Right ventricle myocardium inferior (tissue), 1 donor: ENCODE measurements around the gene MAN1A2. TPM values are rescaled to one million over a fixed set of nuclear protein-coding genes. Genes with fewer than 3 reads are reported as not detected.
A peak's percentile ranks its signal among the peaks of the same experiment; 100 is the strongest.
"Not testable (repeated sequence)": the region's sequence is repeated elsewhere in the genome, so short reads cannot be mapped to it uniquely, and the experiment has no call there.

Experiments used
- ATAC-seq: fragments of 200-7000 bp; cut with Tn5 transposase; one replicate; pipeline ENCODE4 v1.9.1; 2020; ENCODE audit warnings: mild to moderate bottlenecking, moderate library complexity
- DNase-seq: peaks from one replicate; pipeline ENCODE4 v3.0.0; 2021; ENCODE audit errors: missing footprints
- intact Hi-C: fragments of 100-400 bp; cut with DNase I; formaldehyde crosslinking; loops from one replicate; pipeline ENCODE4 v1.11.0; 2022
- total RNA-seq: library from RNA; stranded (reverse); fragmentation: NEBNext Ultra II Directional; extraction: Animal tissue kit (Norgen Biotek cat#: 25700); gene quantifications from one replicate; pipeline ENCODE4 v1.2.1, GENCODE V29; 2021
- donor health status: DM: no; HTN: yes; CAD: no; lungs with severe emphysema.

The MAN1A2 gene
- total RNA-seq, 1 donor from 2014 or later: 24.6 TPM

DNA sequence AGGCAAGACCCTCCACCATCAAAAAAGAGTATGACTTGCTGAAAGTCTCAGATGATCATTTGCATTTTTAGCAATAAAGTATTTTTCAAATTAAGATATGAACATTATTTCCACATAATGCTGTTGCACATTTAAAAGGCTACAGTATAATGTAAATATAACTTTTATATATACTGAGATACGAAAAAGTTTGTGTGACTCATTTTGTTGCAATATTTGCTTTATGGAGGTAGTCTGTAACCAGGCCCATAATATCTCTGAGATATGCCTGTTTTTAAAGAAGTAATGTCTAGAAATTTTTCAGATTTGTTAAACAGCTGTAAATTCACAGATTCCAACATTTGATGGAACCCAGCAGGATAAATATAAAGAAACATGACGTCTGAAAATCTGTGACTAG lies 86.7 kb downstream of the MAN1A2 start:
- intact Hi-C loops: no loop called here
- no peak for ATAC-seq
- no peak for DNase-seq

DNA sequence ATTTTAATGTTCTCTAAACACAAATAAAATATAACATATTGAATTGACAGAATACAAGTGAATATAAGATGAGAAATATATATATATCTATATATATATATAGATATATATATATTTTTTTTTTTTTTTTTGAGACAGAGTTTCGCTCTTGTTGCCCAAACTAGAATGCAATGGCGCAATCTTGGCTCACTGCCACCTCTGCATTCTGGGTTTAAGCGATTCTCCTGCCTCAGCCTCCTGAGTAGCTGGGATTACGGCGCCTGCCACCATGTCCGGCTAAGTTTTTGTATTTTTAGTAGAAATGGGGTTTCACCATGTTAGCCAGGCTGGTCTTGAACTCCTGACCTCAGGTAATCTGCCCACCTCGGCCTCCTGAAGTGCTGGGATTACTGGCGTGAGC lies 91.2 kb downstream of the MAN1A2 start:
- intact Hi-C loops, DNase-seq, ATAC-seq: not testable (repeated sequence)

- intact Hi-C loops: no loop called here
- no peak for DNase-seq
Measured at GRCh38 chr1:117466761-117467160, 99.5 kb downstream of the MAN1A2 start.

GRCh38 chr1:117467336-117467735 lies 100.1 kb downstream of the MAN1A2 start:
- intact Hi-C loops: no loop called here
- no peak for DNase-seq
- no peak for ATAC-seq

More at GRCh38 chr1:117466761-117467160, 99.5 kb downstream of the MAN1A2 start:
- no peak for ATAC-seq

DNA sequence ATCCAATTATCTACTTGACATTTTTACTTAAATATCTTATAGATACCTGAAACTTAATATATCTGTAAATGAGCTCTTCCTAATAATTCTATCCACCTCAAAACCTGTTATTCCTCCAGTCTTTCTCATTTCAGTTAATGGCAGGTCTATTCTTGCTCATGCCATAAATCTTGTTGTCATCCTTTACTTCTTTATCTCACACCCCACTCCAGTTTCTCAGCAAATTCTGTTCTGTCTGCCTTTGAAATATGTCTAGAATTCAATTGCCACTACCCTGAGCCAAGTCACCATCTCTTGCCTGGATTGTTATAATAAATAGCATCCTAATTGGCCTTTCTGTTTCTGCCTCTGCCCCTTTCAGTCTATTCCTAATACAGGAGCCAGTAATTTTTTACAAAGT lies 105.8 kb downstream of the MAN1A2 start:
- DNase-seq (no peak), ATAC-seq (no peak)
- intact Hi-C loops: no loop called here

DNA sequence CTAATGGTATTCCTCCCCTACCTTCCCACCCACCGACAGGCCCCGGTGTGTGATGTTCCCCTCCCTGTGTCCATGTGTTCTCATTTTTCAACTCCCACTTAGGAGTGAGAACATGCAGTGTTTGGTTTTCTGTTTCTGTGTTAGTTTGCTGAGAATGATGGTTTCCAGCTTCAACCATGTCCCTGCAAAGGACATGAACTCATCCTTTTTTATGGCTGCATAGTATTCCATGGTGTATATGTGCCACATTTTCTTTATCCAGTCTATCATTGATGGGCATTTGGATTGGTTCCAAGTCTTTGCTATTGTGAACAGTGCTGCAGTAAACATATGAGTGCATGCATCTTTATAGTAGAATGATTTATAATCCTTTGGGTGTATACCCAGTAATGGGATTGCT lies 108.2 kb downstream of the MAN1A2 start:
- ATAC-seq, DNase-seq, intact Hi-C loops: not testable (repeated sequence)

DNA sequence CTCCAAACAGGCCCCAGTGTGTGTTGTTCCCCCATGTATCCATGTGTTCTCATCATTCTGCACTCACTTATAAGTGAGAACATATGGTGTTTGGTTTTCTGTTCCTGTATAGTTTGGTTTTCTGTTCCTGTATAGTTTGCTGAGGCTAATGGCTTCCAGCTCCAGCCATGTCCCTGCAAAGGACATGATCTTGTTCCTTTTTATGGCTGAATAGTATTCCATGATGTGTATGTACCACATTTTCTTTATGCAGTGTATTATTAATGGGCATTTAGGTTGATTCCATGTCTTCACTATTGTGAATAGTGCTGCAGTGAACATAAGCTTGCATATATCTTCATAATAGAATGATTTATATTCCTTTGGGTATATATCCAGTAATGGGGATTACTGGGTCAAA lies 111.8 kb downstream of the MAN1A2 start:
- DNase-seq: no peak
- no peak for ATAC-seq
- intact Hi-C loops: no loop called here

GRCh38 chr1:117481410-117481809 lies 114.2 kb downstream of the MAN1A2 start:
- intact Hi-C loops: no loop called here
- ATAC-seq (no peak), DNase-seq (no peak)

DNA sequence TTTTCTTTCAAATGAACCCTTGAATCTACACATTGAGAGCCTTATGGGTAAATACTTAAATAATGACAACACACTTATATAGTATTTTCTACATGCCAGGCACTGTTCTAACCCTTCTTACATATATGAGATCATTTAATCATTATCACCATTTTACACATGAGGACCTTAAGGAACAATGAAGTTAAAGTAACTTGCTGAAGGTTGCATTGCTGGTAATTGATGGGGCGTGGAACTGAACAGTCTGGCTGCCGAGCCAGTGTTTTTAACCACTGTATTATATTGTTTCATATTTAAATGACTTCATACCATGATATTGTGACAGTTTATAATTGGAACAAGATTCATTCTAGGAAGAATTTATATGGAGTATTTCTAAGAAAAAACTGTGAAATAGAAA lies 126.7 kb downstream of the MAN1A2 start:
- no peak for ATAC-seq
- intact Hi-C loops: no loop called here
- no peak for DNase-seq

DNA sequence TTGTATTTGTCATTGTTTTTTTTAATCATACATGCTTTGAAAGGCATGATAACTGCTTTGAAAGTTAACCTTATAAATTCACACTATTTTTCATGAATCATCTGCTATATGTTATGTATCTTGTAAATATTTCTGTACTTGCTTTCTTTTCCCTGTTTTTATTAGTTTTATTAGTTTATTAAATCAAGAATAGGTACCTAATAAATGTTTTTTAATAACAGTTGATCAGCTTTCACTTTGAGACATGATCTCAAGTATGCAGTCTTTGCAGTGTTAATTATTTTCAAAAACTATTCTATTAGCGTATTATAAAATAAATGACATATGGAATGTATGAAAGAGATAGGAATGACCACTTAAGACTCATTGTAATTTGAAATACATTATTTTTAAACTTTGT lies 127.8 kb downstream of the MAN1A2 start:
- ATAC-seq: no peak
- no peak for DNase-seq
- intact Hi-C loops: no loop called here

DNA sequence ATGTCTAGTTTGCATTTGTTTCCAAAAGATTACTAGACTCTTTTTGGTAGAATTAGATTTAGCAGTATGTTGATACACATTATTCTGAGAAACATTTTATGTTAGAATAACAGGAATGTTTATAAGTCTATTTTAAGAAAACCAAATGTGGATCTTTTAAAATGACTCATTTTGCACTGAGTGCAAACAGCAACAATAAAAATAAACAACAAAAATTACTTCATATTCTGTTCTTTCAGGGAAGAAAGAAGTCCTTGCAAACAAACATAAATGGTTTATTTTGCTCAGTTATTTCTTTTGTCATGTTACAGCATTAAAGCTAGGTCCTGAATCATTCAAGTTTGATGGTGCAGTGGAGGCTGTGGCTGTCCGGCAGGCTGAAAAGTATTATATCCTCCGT lies 131.8 kb downstream of the MAN1A2 start:
- intact Hi-C loops: no loop called here

GRCh38 chr1:117500584-117500983 lies 133.3 kb downstream of the MAN1A2 start:
- DNase-seq: no peak
- no peak for ATAC-seq
- intact Hi-C loops: no loop called here

More for the DNA sequence above, 131.8 kb downstream of the MAN1A2 start:
- ATAC-seq (no peak), DNase-seq (no peak)

DNA sequence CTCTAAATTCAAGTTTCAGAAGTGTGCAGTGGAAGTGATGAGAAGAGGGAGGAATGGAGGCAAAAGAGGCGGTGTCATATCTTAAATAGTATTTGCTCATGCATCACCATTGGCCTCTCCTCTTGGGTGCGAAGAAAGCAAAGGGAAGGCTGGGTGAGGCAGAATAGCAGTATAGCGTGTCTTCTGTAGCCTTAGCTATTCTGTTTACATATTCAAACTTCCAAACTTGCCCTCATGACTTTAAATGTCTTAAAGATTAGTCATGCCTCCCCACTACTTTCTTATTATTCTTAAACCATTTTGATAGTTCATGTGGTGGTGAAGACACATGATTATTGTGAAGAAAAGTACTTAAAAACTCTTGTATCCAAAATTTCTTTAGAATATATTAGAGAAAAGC lies 134.0 kb downstream of the MAN1A2 start:
- intact Hi-C loops: no loop called here
- no peak for DNase-seq

GRCh38 chr1:117511273-117511672 lies 144.0 kb downstream of the MAN1A2 start:
- ATAC-seq (no peak), DNase-seq (no peak)
- intact Hi-C loops: loop anchor here (10.0 kb wide), 1 partner anchor 384 kb away; no protein-coding TSS in a partner anchor

More for the DNA sequence above, 134.0 kb downstream of the MAN1A2 start:
- no peak for ATAC-seq

- ATAC-seq: no peak
- intact Hi-C loops: loop anchor here (2.0 to 10.0 kb wide), 2 partner anchors 242 to 382 kb away; no protein-coding TSS in a partner anchor
- DNase-seq: no peak
Measured at GRCh38 chr1:117512728-117513321, 145.6 kb downstream of the MAN1A2 start.

DNA sequence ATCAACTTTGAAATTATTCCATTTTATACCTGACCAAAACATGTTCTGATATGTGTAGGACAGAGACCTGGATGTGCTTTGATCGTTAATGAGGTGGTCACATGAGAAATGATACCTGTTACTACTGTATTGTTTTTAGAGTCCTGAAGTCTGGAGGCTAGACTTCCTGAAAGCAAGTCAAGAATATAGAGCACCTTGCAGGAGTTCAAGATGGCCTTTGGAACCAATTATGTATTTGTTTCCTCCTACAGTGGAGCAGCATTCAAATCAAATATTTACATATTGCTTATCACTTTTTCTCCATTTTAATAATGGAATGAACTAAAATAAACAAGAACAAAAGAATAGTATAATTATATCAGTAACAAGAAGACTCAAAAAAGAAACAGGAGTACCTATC lies 155.9 kb downstream of the MAN1A2 start:
- DNase-seq (no peak), ATAC-seq (no peak)
- intact Hi-C loops: no loop called here

- DNase-seq (no peak), ATAC-seq (no peak)
- intact Hi-C loops: no loop called here
Measured at GRCh38 chr1:117527074-117527473, 159.8 kb downstream of the MAN1A2 start.

GRCh38 chr1:117527566-117528102 lies 160.4 kb downstream of the MAN1A2 start:
- DNase-seq: no peak
- intact Hi-C loops: no loop called here
- ATAC-seq: no peak

DNA sequence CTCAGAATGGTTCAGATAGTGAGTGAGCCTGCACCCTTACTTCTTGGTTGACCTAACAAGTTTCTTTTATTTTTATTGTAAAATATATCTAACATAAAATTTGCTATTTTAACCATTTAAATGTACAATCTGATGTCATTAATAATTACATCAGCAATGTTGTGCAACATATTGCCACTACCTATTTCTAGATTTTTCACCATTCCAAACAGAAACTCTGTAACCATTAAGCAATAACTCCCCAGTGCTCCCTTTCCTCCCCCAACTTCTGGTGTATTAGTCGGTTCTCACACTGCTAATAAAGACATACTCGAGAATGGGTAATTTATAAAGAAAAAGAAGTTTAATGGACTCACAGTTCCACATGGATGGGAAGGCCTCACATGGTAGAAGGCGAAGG lies 162.4 kb downstream of the MAN1A2 start:
- ATAC-seq (no peak), DNase-seq (no peak)
- intact Hi-C loops: no loop called here

- ATAC-seq (no peak), DNase-seq (no peak)
- intact Hi-C loops: no loop called here
Measured at GRCh38 chr1:117531222-117531621, 164.0 kb downstream of the MAN1A2 start.

DNA sequence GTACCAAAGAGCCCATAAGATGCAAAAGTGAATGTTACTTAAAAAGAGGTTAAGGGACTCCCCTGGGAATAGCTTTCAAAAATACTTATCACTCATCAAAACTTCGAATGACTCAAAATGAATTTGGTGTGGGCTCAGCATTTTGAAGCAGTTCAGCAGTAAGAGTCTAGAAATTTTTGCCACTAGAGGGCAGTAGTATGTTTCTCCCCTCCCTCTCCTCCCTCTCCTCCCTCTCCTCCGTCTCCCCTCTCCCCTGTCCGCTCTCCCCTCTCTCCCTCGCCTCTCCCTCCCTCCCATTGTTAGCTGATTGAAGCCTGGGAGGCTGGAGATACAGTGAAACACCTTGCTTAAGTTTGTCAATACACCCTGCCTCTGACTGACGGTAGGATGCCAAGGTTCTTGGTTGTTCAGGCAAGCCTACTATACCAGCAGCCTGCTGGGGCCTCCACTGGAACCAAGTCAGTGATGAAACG lies 167.8 kb downstream of the MAN1A2 start:
- ATAC-seq: peak; percentile 84

More for the DNA sequence above, 167.8 kb downstream of the MAN1A2 start:
- no peak for DNase-seq
- intact Hi-C loops: loop anchor here (1.0 to 5.0 kb wide), 2 partner anchors 77 to 219 kb away; no protein-coding TSS in a partner anchor
